HepG2 (cell line): ENCODE data around the gene NACC2. TPM values are rescaled to one million over a fixed set of nuclear protein-coding genes. Genes with fewer than 3 reads are reported as not detected.

Experiments used
- AGO2 ChIP-seq: fragments of 200-400 bp; formaldehyde crosslinking; optimal IDR thresholded peaks from 2 replicates; pipeline ENCODE3; 2017; ENCODE audit warnings: mild to moderate bottlenecking, low read depth, low read length, moderate library complexity
- ARHGAP35 ChIP-seq: sonication (generic); formaldehyde crosslinking; IDR thresholded peaks from 2 replicates; pipeline ENCODE4 v1.9.0; 2022; ENCODE audit warnings: mild to moderate bottlenecking, inconsistent platforms, moderate library complexity, missing genetic modification reagents, borderline replicate concordance
- BRD4 ChIP-seq: sonication (generic); formaldehyde crosslinking; IDR thresholded peaks from 2 replicates; pipeline ENCODE4 v1.4.0; 2020; ENCODE audit warnings: missing genetic modification reagents
- CAMTA2 ChIP-seq: sonication (generic); formaldehyde crosslinking; IDR thresholded peaks from 2 replicates; pipeline ENCODE4 v1.4.0; 2020; ENCODE audit warnings: mild to moderate bottlenecking, missing genetic modification reagents, borderline replicate concordance
- FOSL2 ChIP-seq: sonication (generic); formaldehyde crosslinking; IDR thresholded peaks from 2 replicates; pipeline ENCODE4 v1.4.0; 2020; ENCODE audit warnings: missing genetic modification reagents
- HIVEP1 ChIP-seq: sonication (generic); formaldehyde crosslinking; IDR thresholded peaks from 2 replicates; pipeline ENCODE4 v1.4.0; 2020; ENCODE audit warnings: mild to moderate bottlenecking, missing genetic modification reagents
- MAZ ChIP-seq, 2 experiments: sonication (generic) in 1 of 2; formaldehyde crosslinking in 1 of 2; IDR thresholded peaks; 2 replicates each; pipeline versions ENCODE4 v1.5.0 to v1.6.1; 2012 to 2020; ENCODE audit warnings: low read depth in 2 of 2, mild to moderate bottlenecking in 2 of 2, borderline replicate concordance in 1 of 2, improper control_type of control experiment in 1 of 2, low read length in 1 of 2, missing genetic modification reagents in 1 of 2, moderate library complexity in 1 of 2
- NCOR1 ChIP-seq: fragments of 200-600 bp; sonication (generic); IDR thresholded peaks from 2 replicates; pipeline ENCODE4 v1.7.0; 2017; ENCODE audit warnings: antibody characterized with exemption, low read length, borderline replicate concordance
- RFX1 ChIP-seq: fragments of 450-650 bp; IDR thresholded peaks from 2 replicates; pipeline ENCODE4 v1.6.1; 2017
- SMAD1 ChIP-seq: sonication (generic); formaldehyde crosslinking; IDR thresholded peaks from 2 replicates; pipeline ENCODE4 v1.4.0; 2020; ENCODE audit warnings: missing genetic modification reagents, low read depth, mild to moderate bottlenecking, borderline replicate concordance
- TOPORS ChIP-seq: sonication (generic); formaldehyde crosslinking; IDR thresholded peaks from 2 replicates; pipeline ENCODE4 v1.8.0; 2023; ENCODE audit warnings: mild to moderate bottlenecking, missing genetic modification reagents
- ZKSCAN8 ChIP-seq: IDR thresholded peaks from 2 replicates; pipeline ENCODE4 v1.6.1; 2016; ENCODE audit warnings: borderline replicate concordance, missing genetic modification reagents, missing compliant biosample characterization
- ZNF207 ChIP-seq: fragments of 450-650 bp; IDR thresholded peaks from 2 replicates; pipeline ENCODE4 v1.6.1; 2016; ENCODE audit warnings: antibody characterized with exemption, borderline replicate concordance
- ZNF547 ChIP-seq: sonication (generic); formaldehyde crosslinking; IDR thresholded peaks from 2 replicates; pipeline ENCODE4 v1.5.1; 2020; ENCODE audit warnings: mild to moderate bottlenecking, missing genetic modification reagents
- polyA plus RNA-seq, 8 experiments: library from polyadenylated mRNA; depleted of rRNA in 3 of 8; stranded (reverse) in 7 of 8; unstranded in 1 of 8; fragments of >200 nt; fragmentation: Illumina TruSeq in 4 of 8; extraction: Trizol in 4 of 8; gene quantifications; 2 replicates each; pipeline versions ENCODE4 v1.2.1 to v1.2.3, GENCODE V29; 2011 to 2016; ENCODE audit warnings: low read depth in 4 of 8, missing spikeins in 1 of 8, mixed read lengths in 1 of 8; ENCODE audit not compliant: insufficient read depth in 1 of 8
- total RNA-seq, 5 experiments: library from RNA; depleted of rRNA; stranded (reverse); fragments of >200 nt; fragmentation: Illumina TruSeq; extraction: Trizol; gene quantifications; 2 replicates each; pipeline ENCODE4 v1.2.3, GENCODE V29; 2016; ENCODE audit warnings: low read depth in 1 of 5
- TF ChIP-seq, protein P1 (sequence below): sonication (generic); formaldehyde crosslinking; IDR thresholded peaks from 2 replicates; pipeline ENCODE4 v1.4.0; 2020; ENCODE audit warnings: missing genetic modification reagents, borderline replicate concordance
- TF ChIP-seq, protein P2 (sequence below): sonication (generic); formaldehyde crosslinking; IDR thresholded peaks from 2 replicates; pipeline ENCODE4 v1.4.0; 2020; ENCODE audit warnings: missing genetic modification reagents, mild to moderate bottlenecking, borderline replicate concordance
- TF ChIP-seq, protein P3 (sequence below): sonication (generic); IDR thresholded peaks from 2 replicates; pipeline ENCODE4 v1.6.1; 2016; ENCODE audit warnings: low read depth, borderline replicate concordance
- TF ChIP-seq, protein P4 (sequence below): IDR thresholded peaks from 2 replicates; pipeline ENCODE4 v1.6.1; 2016; ENCODE audit warnings: mild to moderate bottlenecking
- TF ChIP-seq, protein P5 (sequence below): sonication (generic); formaldehyde crosslinking; IDR thresholded peaks from 2 replicates; pipeline ENCODE4 v1.8.1; 2023; ENCODE audit warnings: mild to moderate bottlenecking, moderate library complexity, missing genetic modification reagents

NACC2 gene
- total and polyA plus RNA-seq, 2 of the 13 experiments (the other 11 are each of a cell fraction or from before 2014, with no cell fraction given): 5.9 to 12.3 TPM

DNA sequence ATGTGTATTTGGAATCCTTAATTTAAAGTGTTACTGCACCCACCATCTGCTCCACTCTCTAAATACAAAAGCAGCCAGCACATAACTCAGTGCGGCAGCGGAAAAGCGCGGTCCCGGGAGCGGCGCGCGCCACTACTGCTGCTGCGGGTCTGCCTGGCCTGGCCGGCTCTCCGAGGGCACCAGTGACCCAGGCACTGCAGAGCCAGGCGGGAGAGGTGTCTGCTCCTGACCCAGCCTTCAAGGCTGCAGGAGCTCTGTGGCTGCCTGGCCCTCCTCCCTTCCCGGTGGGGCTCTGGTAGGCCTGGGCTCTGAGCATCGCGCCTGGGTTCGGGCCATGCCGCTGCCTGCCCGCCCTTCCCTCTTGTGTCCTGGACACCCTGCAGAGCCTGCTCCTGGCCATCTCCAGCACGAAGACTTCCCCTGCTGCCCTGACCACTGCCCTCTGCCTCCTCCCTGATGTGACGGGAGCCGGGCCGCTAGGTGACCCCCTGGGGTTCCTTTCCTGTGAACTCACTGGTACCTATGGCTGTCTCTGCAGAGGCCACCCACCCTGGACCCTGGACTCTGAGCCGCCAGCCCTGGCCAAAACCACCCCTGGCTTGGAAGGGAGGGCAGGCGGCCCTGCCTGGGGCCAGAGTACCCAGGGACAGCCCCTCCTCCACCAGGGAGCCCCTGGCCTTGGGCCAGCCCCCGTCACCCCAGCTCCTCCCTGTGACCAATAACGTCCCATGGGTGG is 101.2 kb downstream of the NACC2 start (continued):
- TF ChIP-seq, protein P1, sequence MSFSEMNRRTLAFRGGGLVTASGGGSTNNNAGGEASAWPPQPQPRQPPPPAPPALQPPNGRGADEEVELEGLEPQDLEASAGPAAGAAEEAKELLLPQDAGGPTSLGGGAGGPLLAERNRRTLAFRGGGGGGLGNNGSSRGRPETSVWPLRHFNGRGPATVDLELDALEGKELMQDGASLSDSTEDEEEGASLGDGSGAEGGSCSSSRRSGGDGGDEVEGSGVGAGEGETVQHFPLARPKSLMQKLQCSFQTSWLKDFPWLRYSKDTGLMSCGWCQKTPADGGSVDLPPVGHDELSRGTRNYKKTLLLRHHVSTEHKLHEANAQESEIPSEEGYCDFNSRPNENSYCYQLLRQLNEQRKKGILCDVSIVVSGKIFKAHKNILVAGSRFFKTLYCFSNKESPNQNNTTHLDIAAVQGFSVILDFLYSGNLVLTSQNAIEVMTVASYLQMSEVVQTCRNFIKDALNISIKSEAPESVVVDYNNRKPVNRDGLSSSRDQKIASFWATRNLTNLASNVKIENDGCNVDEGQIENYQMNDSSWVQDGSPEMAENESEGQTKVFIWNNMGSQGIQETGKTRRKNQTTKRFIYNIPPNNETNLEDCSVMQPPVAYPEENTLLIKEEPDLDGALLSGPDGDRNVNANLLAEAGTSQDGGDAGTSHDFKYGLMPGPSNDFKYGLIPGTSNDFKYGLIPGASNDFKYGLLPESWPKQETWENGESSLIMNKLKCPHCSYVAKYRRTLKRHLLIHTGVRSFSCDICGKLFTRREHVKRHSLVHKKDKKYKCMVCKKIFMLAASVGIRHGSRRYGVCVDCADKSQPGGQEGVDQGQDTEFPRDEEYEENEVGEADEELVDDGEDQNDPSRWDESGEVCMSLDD (CRISPR knock-in tag): peak; percentile 92; the same call in 1 of the 2 replicates
- TF ChIP-seq, protein P2, sequence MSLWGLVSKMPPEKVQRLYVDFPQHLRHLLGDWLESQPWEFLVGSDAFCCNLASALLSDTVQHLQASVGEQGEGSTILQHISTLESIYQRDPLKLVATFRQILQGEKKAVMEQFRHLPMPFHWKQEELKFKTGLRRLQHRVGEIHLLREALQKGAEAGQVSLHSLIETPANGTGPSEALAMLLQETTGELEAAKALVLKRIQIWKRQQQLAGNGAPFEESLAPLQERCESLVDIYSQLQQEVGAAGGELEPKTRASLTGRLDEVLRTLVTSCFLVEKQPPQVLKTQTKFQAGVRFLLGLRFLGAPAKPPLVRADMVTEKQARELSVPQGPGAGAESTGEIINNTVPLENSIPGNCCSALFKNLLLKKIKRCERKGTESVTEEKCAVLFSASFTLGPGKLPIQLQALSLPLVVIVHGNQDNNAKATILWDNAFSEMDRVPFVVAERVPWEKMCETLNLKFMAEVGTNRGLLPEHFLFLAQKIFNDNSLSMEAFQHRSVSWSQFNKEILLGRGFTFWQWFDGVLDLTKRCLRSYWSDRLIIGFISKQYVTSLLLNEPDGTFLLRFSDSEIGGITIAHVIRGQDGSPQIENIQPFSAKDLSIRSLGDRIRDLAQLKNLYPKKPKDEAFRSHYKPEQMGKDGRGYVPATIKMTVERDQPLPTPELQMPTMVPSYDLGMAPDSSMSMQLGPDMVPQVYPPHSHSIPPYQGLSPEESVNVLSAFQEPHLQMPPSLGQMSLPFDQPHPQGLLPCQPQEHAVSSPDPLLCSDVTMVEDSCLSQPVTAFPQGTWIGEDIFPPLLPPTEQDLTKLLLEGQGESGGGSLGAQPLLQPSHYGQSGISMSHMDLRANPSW (CRISPR knock-in tag): 0 out of 2 replicates have a peak, but pooled peaks have one; percentile 31
- TF ChIP-seq ZNF207 (no peak), HIVEP1 (peak; percentile 98), CAMTA2 (peak; percentile 88; the same call in 1 of the 2 replicates), NCOR1 (peak; percentile 62; the same call in 1 of the 2 replicates), FOSL2 (peak; percentile 57), TOPORS (CRISPR knock-in tag) (peak; percentile 38; the same call in 1 of the 2 replicates), ZNF547 (CRISPR knock-in tag) (no peak), BRD4 (CRISPR knock-in tag) (peak; percentile 78), ZKSCAN8 (CRISPR knock-in tag) (0 out of 2 replicates have a peak, but pooled peaks have one; percentile 67), MAZ (IDR thresholded peaks at IDR 0.05; ENCODE audit: borderline replicate concordance, low read depth, low read length) (peak; percentile 66; the same call in 1 of the 2 replicates), MAZ (CRISPR knock-in tag; IDR thresholded peaks at IDR 0.05; ENCODE audit: low read depth) (peak; percentile 86), RFX1 (no peak), SMAD1 (CRISPR knock-in tag) (peak; percentile 71; the same call in 1 of the 2 replicates), AGO2 (peak; percentile 96), ARHGAP35 (no peak)
- TF ChIP-seq, protein P3, sequence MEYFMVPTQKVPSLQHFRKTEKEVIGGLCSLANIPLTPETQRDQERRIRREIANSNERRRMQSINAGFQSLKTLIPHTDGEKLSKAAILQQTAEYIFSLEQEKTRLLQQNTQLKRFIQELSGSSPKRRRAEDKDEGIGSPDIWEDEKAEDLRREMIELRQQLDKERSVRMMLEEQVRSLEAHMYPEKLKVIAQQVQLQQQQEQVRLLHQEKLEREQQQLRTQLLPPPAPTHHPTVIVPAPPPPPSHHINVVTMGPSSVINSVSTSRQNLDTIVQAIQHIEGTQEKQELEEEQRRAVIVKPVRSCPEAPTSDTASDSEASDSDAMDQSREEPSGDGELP: peak; percentile 44; the same call in 1 of the 2 replicates
- TF ChIP-seq, protein P4, sequence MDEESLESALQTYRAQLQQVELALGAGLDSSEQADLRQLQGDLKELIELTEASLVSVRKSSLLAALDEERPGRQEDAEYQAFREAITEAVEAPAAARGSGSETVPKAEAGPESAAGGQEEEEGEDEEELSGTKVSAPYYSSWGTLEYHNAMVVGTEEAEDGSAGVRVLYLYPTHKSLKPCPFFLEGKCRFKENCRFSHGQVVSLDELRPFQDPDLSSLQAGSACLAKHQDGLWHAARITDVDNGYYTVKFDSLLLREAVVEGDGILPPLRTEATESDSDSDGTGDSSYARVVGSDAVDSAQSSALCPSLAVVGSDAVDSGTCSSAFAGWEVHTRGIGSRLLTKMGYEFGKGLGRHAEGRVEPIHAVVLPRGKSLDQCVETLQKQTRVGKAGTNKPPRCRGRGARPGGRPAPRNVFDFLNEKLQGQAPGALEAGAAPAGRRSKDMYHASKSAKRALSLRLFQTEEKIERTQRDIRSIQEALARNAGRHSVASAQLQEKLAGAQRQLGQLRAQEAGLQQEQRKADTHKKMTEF: peak; percentile 76; the same call in 1 of the 2 replicates
- TF ChIP-seq, protein P5, sequence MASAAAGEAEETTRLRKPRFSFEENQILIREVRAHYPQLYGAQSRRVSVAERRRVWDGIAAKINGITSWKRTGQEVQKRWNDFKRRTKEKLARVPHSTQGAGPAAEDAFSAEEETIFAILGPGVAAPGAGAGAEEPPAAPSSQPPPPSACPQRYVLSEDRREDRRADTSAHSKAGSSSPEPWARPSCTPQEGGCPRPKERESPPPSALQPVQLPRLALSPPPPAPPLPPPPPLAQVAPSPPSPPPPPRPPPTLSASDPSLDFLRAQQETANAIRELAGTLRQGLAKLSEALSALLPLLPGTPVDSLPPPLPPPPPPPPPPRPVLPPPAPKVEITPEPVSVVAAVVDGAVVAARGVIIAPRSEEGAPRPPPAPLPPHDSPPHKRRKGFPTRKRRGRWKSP (CRISPR knock-in tag): peak; percentile 65; the same call in 1 of the 2 replicates
